IMR-90 (cell line): ENCODE measurements around the gene RALGAPA2. TPM values are rescaled to one million over a fixed set of nuclear protein-coding genes. Genes with fewer than 3 reads are reported as not detected.

Experiments
- ATAC-seq: fragments of 200-7000 bp; cut with Tn5 transposase; 2 replicates; pipeline ENCODE4 v1.9.1; 2020; ENCODE audit warnings: low read depth, mild to moderate bottlenecking, moderate library complexity
- BruUV-seq: library from RNA; stranded (reverse); fragments of 400-500 nt; replicated peaks from 2 replicates; lab custom pipeline; 2021; lab: Mats Ljungman, UMichigan
- CTCF ChIA-PET: fragments of 300-600 bp; formaldehyde crosslinking; extraction: SDS; loops from one replicate; lab custom pipeline; 2021; ENCODE audit warnings: antibody characterized with exemption; lab: Yijun Ruan, JAX
- POLR2A ChIA-PET: fragments of 300-600 bp; sonication (Branson Sonifier 250); formaldehyde crosslinking; loops from one replicate; lab custom pipeline; 2022; ENCODE audit warnings: antibody characterized with exemption; ENCODE audit not compliant: unreplicated experiment; lab: Charles Lee
- DNase-seq: peaks from one replicate; pipeline ENCODE4 v3.0.0; 2013
- H2AFZ ChIP-seq: replicated peaks from 2 replicates; pipeline ENCODE3; 2013; ENCODE audit warnings: low read length, mild to moderate bottlenecking; ENCODE audit not compliant: poor library complexity
- H2AK5ac ChIP-seq: 2 replicates; pipeline ENCODE4 v1.6.1; 2013; ENCODE audit warnings: low read depth, low read length, inconsistent platforms
- H2AK9ac ChIP-seq: replicated peaks from 2 replicates; pipeline ENCODE3; 2013; ENCODE audit warnings: mild to moderate bottlenecking, low read depth, low read length, moderate library complexity; ENCODE audit not compliant: poor library complexity
- H2BK120ac ChIP-seq: 2 replicates; pipeline ENCODE4 v1.6.1; 2013; ENCODE audit warnings: low read depth, low read length, inconsistent platforms
- H2BK15ac ChIP-seq: 3 replicates; pipeline ENCODE4 v1.6.1; 2013; ENCODE audit warnings: low read depth, low read length, inconsistent platforms
- H2BK20ac ChIP-seq: 2 replicates; pipeline ENCODE4 v1.6.1; 2013; ENCODE audit warnings: low read depth, mild to moderate bottlenecking, inconsistent platforms, low read length, moderate library complexity
- H2BK5ac ChIP-seq: 2 replicates; pipeline ENCODE4 v1.6.1; 2013; ENCODE audit warnings: mild to moderate bottlenecking, low read depth, low read length, inconsistent platforms; ENCODE audit not compliant: poor library complexity, severe bottlenecking
- H3K14ac ChIP-seq: replicated peaks from 2 replicates; pipeline ENCODE4 v1.6.1; 2013; ENCODE audit warnings: low read depth, low read length, inconsistent platforms
- H3K18ac ChIP-seq: 2 replicates; pipeline ENCODE4 v1.6.1; 2013; ENCODE audit warnings: low read depth, low read length, control low read depth
- H3K23ac ChIP-seq: 2 replicates; pipeline ENCODE4 v1.6.1; 2013; ENCODE audit warnings: low read depth, low read length, inconsistent platforms
- H3K27ac ChIP-seq: 2 replicates; pipeline ENCODE4 v1.5.1; 2013; ENCODE audit warnings: mild to moderate bottlenecking, control low read depth, low read length; ENCODE audit not compliant: insufficient read depth
- H3K27me3 ChIP-seq: 2 replicates; pipeline ENCODE4 v1.6.1; 2013; ENCODE audit warnings: low read length; ENCODE audit not compliant: control insufficient read depth, insufficient read depth
- H3K36me3 ChIP-seq: 2 replicates; pipeline ENCODE4 v1.6.1; 2013; ENCODE audit warnings: low read length, mixed read lengths; ENCODE audit not compliant: control insufficient read depth, insufficient read depth
- H3K4ac ChIP-seq: 2 replicates; pipeline ENCODE4 v1.6.1; 2013; ENCODE audit warnings: low read depth, low read length, inconsistent platforms
- H3K4me1 ChIP-seq: 2 replicates; pipeline ENCODE4 v1.6.1; 2013; ENCODE audit warnings: low read length, mixed read lengths; ENCODE audit not compliant: control insufficient read depth, insufficient read depth
- H3K4me2 ChIP-seq: 2 replicates; pipeline ENCODE4 v1.6.1; 2013; ENCODE audit warnings: low read depth, mild to moderate bottlenecking, control low read depth, low read length, moderate library complexity
- H3K4me3 ChIP-seq: 2 replicates; pipeline ENCODE4 v1.5.1; 2013; ENCODE audit warnings: low read depth, mild to moderate bottlenecking, control low read depth, low read length, moderate library complexity; ENCODE audit not compliant: insufficient read depth
- H3K56ac ChIP-seq: 2 replicates; pipeline ENCODE4 v1.6.1; 2013; ENCODE audit warnings: low read length, inconsistent platforms; ENCODE audit not compliant: insufficient read depth; ENCODE audit errors: extremely low read depth
- H3K79me1 ChIP-seq, 2 experiments: 2 replicates each; pipeline ENCODE4 v1.6.1; 2013; ENCODE audit warnings: low read length in 2 of 2, inconsistent platforms in 1 of 2, low read depth in 1 of 2
- H3K9ac ChIP-seq: 2 replicates; pipeline ENCODE4 v1.6.1; 2013; ENCODE audit warnings: low read depth, low read length, control low read depth
- H3K9me1 ChIP-seq: 2 replicates; pipeline ENCODE4 v1.6.1; 2013; ENCODE audit warnings: low read length, inconsistent platforms; ENCODE audit not compliant: insufficient read depth
- H3K9me3 ChIP-seq: 2 replicates; pipeline ENCODE4 v1.6.1; 2013; ENCODE audit warnings: low read length; ENCODE audit not compliant: control insufficient read depth, insufficient read depth
- H4K20me1 ChIP-seq: 2 replicates; pipeline ENCODE4 v1.6.1; 2013; ENCODE audit warnings: low read length, inconsistent platforms; ENCODE audit not compliant: insufficient read depth
- H4K5ac ChIP-seq: 2 replicates; pipeline ENCODE4 v1.6.1; 2013; ENCODE audit warnings: mild to moderate bottlenecking, low read depth, low read length, control low read depth
- H4K8ac ChIP-seq, 2 experiments: 2 replicates each; pipeline ENCODE4 v1.6.1; 2013; ENCODE audit warnings: low read depth in 2 of 2, low read length in 2 of 2, control low read depth in 1 of 2, inconsistent platforms in 1 of 2
- H4K91ac ChIP-seq: 2 replicates; pipeline ENCODE4 v1.6.1; 2013; ENCODE audit warnings: low read depth, low read length, inconsistent platforms; ENCODE audit not compliant: insufficient read depth
- CEBPB ChIP-seq: IDR thresholded peaks from 2 replicates; pipeline ENCODE4 v1.6.1; 2012; ENCODE audit warnings: low read depth, low read length, improper control_type of control experiment
- CHD1 ChIP-seq: IDR thresholded peaks from 2 replicates; pipeline ENCODE4 v1.6.1; 2012; ENCODE audit warnings: low read depth, low read length, improper control_type of control experiment
- WGBS, 2 experiments: methylation state at CpG; one replicate each; pipeline versions ENCODE4 v1.1.5 to v1.1.7; 2013; ENCODE audit warnings: missing lambda C conversion rate in 2 of 2; ENCODE audit not compliant: insufficient read length in 1 of 2; ENCODE audit errors: extremely low coverage in 2 of 2; 5-methylcytosine and 5-hydroxymethylcytosine counted together
- dilution Hi-C: fragments of 300-500 bp; cut with HindIII; formaldehyde crosslinking; loops from one replicate; pipeline ENCODE4 v1.14.3; 2018; ENCODE audit warnings: low sequenced_read_pairs; ENCODE audit not compliant: unreplicated experiment
- in situ Hi-C: fragments of 300-500 bp; cut with MboI; formaldehyde crosslinking; loops from 3 replicates; pipeline ENCODE4 v1.14.3; 2019; ENCODE audit warnings: low sequenced_read_pairs, inconsistent platforms, mixed read lengths
- intact Hi-C: fragments of 100-400 bp; cut with micrococcal nuclease; formaldehyde crosslinking; loops from 2 replicates; pipeline ENCODE4 v1.10.0; 2022
- polyA plus RNA-seq, 3 experiments: library from polyadenylated mRNA; depleted of rRNA; stranded (reverse); fragments of >200 nt; gene quantifications; 2 replicates each; pipeline ENCODE4 v1.2.3, GENCODE V29; 2012; ENCODE audit warnings: low replicate concordance in 1 of 3
- total RNA-seq: library from RNA; depleted of rRNA; stranded (reverse); fragments of >200 nt; gene quantifications from 2 replicates; pipeline ENCODE4 v1.2.3, GENCODE V29; 2012

Gene RALGAPA2
- total and polyA plus RNA-seq, 2 of the 4 experiments (the other 2 are of a cell fraction), result 1.3 to 3.9 TPM

DNA sequence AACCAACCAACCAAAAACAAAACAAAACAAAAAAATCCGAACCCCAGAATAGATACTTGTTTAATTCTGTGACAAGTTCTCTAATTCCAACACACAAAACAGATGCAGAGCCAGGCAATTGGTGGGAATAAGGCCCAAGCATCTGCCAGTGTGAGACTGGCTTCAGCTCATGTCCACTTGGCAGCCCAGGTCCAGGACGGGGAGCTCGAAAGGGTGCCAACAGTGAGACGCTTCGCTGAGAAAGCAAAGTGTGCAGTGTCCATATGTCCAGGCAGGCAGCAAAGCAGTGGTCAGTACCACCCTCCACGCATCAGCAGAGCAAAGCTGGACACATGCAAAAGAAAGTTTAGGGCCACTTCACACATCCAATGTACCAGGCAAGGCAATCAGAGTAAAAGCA, 102.9 kb downstream of the RALGAPA2 start:
- Histone ChIP-seq H4K20me1 (no peaks in the 10 kb centered on the region), H4K91ac (no peak overlapping the region), H3K14ac (no peak overlapping the region), H3K18ac (no peak overlapping the region), H4K8ac (no peak overlapping the region), H2BK120ac (no peak overlapping the region), H2BK15ac (no peak overlapping the region), H3K36me3 (no peaks in the 10 kb centered on the region), H2AK9ac (no peak overlapping the region), H3K27me3 (no peaks in the 10 kb centered on the region), H3K9me3 (no peaks in the 10 kb centered on the region), H2BK5ac (no peak overlapping the region), H2AK5ac (no peak overlapping the region), H3K27ac (no peak overlapping the region), H2BK20ac (no peak overlapping the region), H3K4me1 (peaks cover 1% of the 10 kb centered on the region; the same call in 1 of the 2 replicates), H3K4me3 (no peak overlapping the region), H2AFZ (no peak overlapping the region), H3K4ac (no peak overlapping the region), H3K9me1 (0 out of 2 replicates have a peak, but pooled peaks cover 4% of the 10 kb centered on the region), H3K9ac (no peak overlapping the region), H3K4me2 (no peak overlapping the region), H3K23ac (no peak overlapping the region), H3K56ac (no peak overlapping the region), H3K79me1 (no peaks in the 10 kb centered on the region), H4K5ac (no peak overlapping the region)
- 92% methylated on average over 4 of the region's 6 CpGs; no CpG with 5 or more reads in 1 of the 2 experiments for WGBS, 2 experiments
- dilution Hi-C loops, result no loop called here
- in situ Hi-C loops, result no loop called here
- no TSS peak for BruUV-seq
- intact Hi-C loops, result no loop called here
- ATAC-seq, result no peak
- POLR2A ChIA-PET, result no interaction called here
- DNase-seq, result no peak
- CTCF ChIA-PET, result interaction anchor here (2.0 kb wide), 1 partner anchor 16 kb away, joined by 7 read pairs; no protein-coding TSS in a partner anchor
- TF ChIP-seq CEBPB (no peak), CHD1 (no peak)
